ENCODE results near the gene EEFSEC. TPM values are rescaled to one million over a fixed set of nuclear protein-coding genes. Genes with fewer than 3 reads are reported as not detected.
A peak's percentile ranks its signal among the peaks of the same experiment; 100 is the strongest.

Gene EEFSEC
- total and polyA plus RNA-seq, 8 donors = 11.5 to 23.0 (median 19.9) TPM

DNA sequence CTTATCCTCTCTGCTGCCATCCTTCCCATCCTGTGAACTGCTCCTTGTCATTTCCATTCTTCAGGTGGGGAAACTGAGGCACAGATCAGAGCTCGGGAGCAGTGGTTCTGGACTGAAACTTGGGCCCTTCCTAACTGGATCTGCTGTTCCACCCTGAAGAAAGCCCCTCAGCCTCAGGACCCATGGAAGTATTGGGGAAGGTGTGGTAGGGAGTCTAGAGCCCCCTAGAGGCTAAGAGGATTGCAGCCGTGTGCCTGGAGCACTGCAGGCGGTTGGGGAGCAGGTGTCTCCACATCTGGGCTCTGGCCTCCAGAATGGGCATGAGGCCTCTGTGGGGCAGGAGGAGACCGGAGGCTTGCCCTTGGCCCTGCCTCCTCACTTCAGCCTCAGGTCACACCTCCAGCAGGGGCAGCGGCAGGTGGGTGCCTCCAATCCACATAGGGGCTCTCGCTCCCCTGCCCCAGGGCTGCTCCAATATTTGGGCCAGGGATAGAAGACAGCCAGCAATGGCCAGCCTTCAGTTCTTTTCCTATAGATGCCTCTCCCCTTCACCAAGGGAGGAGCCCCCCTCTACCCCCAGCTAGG, 285.3 kb downstream of the EEFSEC start:
- intact Hi-C loops (cut with DNase I) = no loop called here
- Histone ChIP-seq H3K9me3 (no peaks in the 10 kb centered on the region), H3K4me3 (no peak overlapping the region), H3K4me1 (no peaks in the 10 kb centered on the region), H3K27me3 (peaks cover 0 to 30% of the 10 kb centered on the region in 2 donors), H3K36me3 (no peaks in the 10 kb centered on the region), H3K27ac (no peak overlapping the region)
- ATAC-seq (no peak), DNase-seq (peak in 1 of 4 donors; percentile 41)
- TF ChIP-seq, protein P1, sequence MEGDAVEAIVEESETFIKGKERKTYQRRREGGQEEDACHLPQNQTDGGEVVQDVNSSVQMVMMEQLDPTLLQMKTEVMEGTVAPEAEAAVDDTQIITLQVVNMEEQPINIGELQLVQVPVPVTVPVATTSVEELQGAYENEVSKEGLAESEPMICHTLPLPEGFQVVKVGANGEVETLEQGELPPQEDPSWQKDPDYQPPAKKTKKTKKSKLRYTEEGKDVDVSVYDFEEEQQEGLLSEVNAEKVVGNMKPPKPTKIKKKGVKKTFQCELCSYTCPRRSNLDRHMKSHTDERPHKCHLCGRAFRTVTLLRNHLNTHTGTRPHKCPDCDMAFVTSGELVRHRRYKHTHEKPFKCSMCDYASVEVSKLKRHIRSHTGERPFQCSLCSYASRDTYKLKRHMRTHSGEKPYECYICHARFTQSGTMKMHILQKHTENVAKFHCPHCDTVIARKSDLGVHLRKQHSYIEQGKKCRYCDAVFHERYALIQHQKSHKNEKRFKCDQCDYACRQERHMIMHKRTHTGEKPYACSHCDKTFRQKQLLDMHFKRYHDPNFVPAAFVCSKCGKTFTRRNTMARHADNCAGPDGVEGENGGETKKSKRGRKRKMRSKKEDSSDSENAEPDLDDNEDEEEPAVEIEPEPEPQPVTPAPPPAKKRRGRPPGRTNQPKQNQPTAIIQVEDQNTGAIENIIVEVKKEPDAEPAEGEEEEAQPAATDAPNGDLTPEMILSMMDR (IDR thresholded peaks at IDR 0.05) = peak in 1 of 2 donors; percentile 17

DNA sequence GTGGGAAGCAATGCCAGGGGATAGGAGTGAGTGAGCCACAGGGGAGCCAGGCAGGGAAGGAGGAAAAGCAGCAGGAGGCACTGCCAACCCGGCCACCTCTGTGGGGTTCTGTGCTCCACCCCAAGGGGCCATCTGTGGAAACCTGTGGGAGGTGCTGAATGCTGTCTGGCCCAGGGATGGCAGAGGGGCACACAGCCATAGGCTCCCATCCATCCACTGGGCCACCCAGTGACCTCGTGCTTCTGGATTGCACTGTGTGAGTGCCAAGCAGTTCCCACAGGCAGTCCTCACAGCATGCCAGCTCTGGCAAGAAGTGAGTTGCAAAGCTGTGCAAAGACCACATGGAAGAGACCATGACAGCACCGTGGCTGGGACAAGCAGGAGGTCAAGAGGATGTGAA, 285.9 kb downstream of the EEFSEC start:
- intact Hi-C loops (cut with DNase I) = no loop called here
- no peak overlapping the region for H3K27ac ChIP-seq
- H3K9me3 ChIP-seq = no peaks in the 10 kb centered on the region
- no peak overlapping the region for H3K4me3 ChIP-seq
- DNase-seq (no peak), ATAC-seq (no peak)
- TF ChIP-seq, protein P1 (IDR thresholded peaks at IDR 0.05) = no peak
- peaks cover 0 to 23% of the 10 kb centered on the region in 2 donors for H3K27me3 ChIP-seq
- no peaks in the 10 kb centered on the region for H3K4me1 ChIP-seq
- H3K36me3 ChIP-seq = no peaks in the 10 kb centered on the region

DNA sequence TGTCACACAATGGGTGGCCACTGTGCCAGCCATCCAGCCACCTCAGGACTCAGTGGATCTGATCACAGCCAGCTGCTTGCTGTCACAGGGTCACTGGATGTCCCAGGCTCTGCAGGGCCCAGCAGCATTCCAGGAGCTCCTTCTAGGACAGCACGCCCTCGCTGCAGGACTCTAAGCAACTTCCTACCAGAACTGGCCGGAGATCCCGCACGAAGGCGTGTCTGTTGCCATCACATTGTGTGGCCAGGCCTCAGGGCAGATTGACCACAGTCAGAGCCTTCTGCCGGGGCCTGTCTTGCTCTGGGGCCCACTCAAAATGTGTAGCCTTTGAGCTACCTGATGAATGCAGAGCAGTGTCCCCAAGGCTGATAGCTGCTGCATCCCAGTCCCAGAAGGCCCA, 288.8 kb downstream of the EEFSEC start:
- H3K9me3 ChIP-seq = no peaks in the 10 kb centered on the region
- DNase-seq (peak in 1 of 4 donors; percentile 50), ATAC-seq (no peak)
- TF ChIP-seq, protein P1 (IDR thresholded peaks at IDR 0.05) = no peak
- no peak overlapping the region for H3K4me3 ChIP-seq
- intact Hi-C loops (cut with DNase I) = no loop called here
- H3K27me3 ChIP-seq = peaks cover 0 to 11% of the 10 kb centered on the region in 2 donors
- no peaks in the 10 kb centered on the region for H3K36me3 ChIP-seq
- no peaks in the 10 kb centered on the region for H3K4me1 ChIP-seq
- H3K27ac ChIP-seq = no peak overlapping the region

DNA sequence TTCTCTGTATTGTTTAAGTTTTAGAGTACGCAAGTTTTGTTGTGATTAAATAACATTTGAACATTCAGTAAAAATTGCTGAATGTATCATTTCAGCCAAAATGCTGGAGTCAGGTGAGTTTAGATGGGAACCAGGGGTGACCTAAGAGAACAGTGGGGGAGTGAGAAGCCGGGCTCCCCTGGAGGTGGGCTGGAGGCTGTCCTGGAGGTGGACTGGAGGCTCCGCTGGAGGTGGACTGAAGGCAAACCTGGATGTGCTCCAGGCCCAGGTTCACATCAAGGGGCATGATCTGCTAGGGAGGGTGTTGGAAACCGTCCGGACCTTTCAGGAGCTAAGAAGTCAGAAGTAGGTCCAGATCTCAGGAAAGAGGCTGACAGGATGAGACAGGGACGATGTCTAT, 289.7 kb downstream of the EEFSEC start:
- Histone ChIP-seq H3K9me3 (no peaks in the 10 kb centered on the region), H3K4me3 (no peak overlapping the region), H3K4me1 (no peaks in the 10 kb centered on the region), H3K27me3 (peaks cover 0 to 11% of the 10 kb centered on the region in 2 donors), H3K27ac (no peak overlapping the region), H3K36me3 (no peaks in the 10 kb centered on the region)
- DNase-seq (no peak), ATAC-seq (no peak)
- TF ChIP-seq, protein P1 (IDR thresholded peaks at IDR 0.05) = no peak
- intact Hi-C loops (cut with DNase I) = no loop called here

DNA sequence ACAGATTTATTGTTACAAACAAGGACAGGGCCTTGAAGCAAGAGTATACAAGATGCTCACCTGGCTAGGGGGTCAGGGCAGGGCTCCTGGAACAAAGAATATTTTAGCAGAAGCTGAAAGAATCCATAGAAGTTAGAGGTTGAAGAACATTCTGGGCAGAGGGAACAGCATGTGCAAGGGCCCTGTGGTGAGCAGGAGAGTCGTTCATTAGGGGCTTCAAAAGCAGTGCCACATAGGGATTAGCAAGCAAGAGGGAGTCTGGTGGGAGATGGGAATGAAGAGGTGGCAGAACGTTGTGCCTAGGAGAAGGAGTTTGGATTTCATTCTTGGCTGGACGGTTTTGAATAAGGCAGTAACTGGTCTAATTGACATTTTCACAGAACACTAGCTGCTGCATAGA, 290.5 kb downstream of the EEFSEC start:
- Histone ChIP-seq H3K4me3 (no peak overlapping the region), H3K36me3 (no peaks in the 10 kb centered on the region), H3K27ac (no peak overlapping the region), H3K4me1 (no peaks in the 10 kb centered on the region), H3K9me3 (no peaks in the 10 kb centered on the region), H3K27me3 (peaks cover 0 to 3% of the 10 kb centered on the region in 2 donors)
- ATAC-seq (no peak), DNase-seq (no peak)
- TF ChIP-seq, protein P1 (IDR thresholded peaks at IDR 0.05) = no peak
- intact Hi-C loops (cut with DNase I) = no loop called here
